K562 (cell line): ENCODE results near the gene ADCY9. TPM values are rescaled to one million over a fixed set of nuclear protein-coding genes. Genes with fewer than 3 reads are reported as not detected.

Experiments
- ATAC-seq: fragments of 200-7000 bp; cut with Tn5 transposase; 3 replicates; pipeline ENCODE4 v1.9.1; 2020; ENCODE audit warnings: moderate library complexity
- BruUV-seq: library from RNA; stranded (reverse); fragments of 400-500 nt; replicated peaks from 2 replicates; lab custom pipeline; 2021; lab: Mats Ljungman, UMichigan
- CTCF ChIA-PET: fragments of 300-600 bp; formaldehyde crosslinking; extraction: SDS; loops from one replicate; lab custom pipeline; 2021; ENCODE audit warnings: low intra/inter-chr PET ratio; lab: Yijun Ruan, JAX
- POLR2A ChIA-PET: fragments of 300-600, 350-650 bp; sonication (Branson Sonifier 250); formaldehyde crosslinking; extraction: SDS; loops from one replicate; lab custom pipeline; 2021; ENCODE audit warnings: antibody characterized with exemption, inconsistent platforms; lab: Yijun Ruan, JAX
- DNase-seq, 4 experiments: peaks; one replicate each; pipeline versions ENCODE4 v3.0.0 to v3.0.0-alpha.2; 2011 to 2018; ENCODE audit warnings: low spot score in 3 of 4, mixed read lengths in 3 of 4; ENCODE audit errors: extremely low read depth in 1 of 4
- FAIRE-seq: peaks from 2 replicates; lab custom pipeline; 2011; peaks lifted over from hg19 to GRCh38; lab: Jason Lieb, UNC
- H2AFZ ChIP-seq: 2 replicates; pipeline ENCODE4 v1.6.0; 2011; ENCODE audit warnings: low read depth, low read length, control low read depth, inconsistent platforms
- H3K27ac ChIP-seq: fragments of 200-600 bp; 3 replicates; pipeline ENCODE4 v1.8.0; 2011; ENCODE audit warnings: low read depth, mild to moderate bottlenecking, control low read depth, inconsistent platforms, low read length, moderate library complexity, mixed read lengths; ENCODE audit errors: extremely low read depth
- H3K27me3 ChIP-seq, 2 experiments: fragments of 300-600 bp in 1 of 2; 2 replicates in 1 of 2; 3 replicates in 1 of 2; pipeline versions ENCODE4 v1.6.0 to v1.8.0; 2011; ENCODE audit warnings: inconsistent platforms in 2 of 2, low read length in 2 of 2, mild to moderate bottlenecking in 1 of 2, mixed read lengths in 1 of 2, moderate library complexity in 1 of 2; ENCODE audit not compliant: control insufficient read depth in 2 of 2, insufficient read depth in 2 of 2
- H3K36me3 ChIP-seq: fragments of 300-600 bp; 3 replicates; pipeline ENCODE4 v1.8.0; 2011; ENCODE audit warnings: mild to moderate bottlenecking, low read length, inconsistent platforms; ENCODE audit not compliant: control insufficient read depth, insufficient read depth
- H3K4me1 ChIP-seq, 2 experiments: fragments of 200-600 bp in 1 of 2; replicated peaks in 1 of 2; 2 replicates in 1 of 2; 3 replicates in 1 of 2; pipeline versions ENCODE4 v1.5.1 to v1.8.0; 2011; ENCODE audit warnings: inconsistent platforms in 2 of 2, low read length in 2 of 2, mild to moderate bottlenecking in 1 of 2, mixed read lengths in 1 of 2, moderate library complexity in 1 of 2; ENCODE audit not compliant: control insufficient read depth in 2 of 2, insufficient read depth in 2 of 2
- H3K4me2 ChIP-seq: 2 replicates; pipeline ENCODE4 v1.6.1; 2011; ENCODE audit warnings: low read length, control low read depth, inconsistent platforms, mixed read lengths; ENCODE audit not compliant: insufficient read depth
- H3K4me3 ChIP-seq: fragments of 200-600 bp; sonication (generic), shearing (Covaris generic); 2 replicates; pipeline ENCODE4 v1.5.1; 2016; ENCODE audit warnings: control low read depth, inconsistent platforms
- H3K79me2 ChIP-seq: fragments of 200-600 bp; 3 replicates; pipeline ENCODE4 v1.8.0; 2011; ENCODE audit warnings: low read length, inconsistent platforms; ENCODE audit not compliant: control insufficient read depth, insufficient read depth
- H3K9ac ChIP-seq, 2 experiments: 2 replicates each; pipeline versions ENCODE4 v1.6.0 to v1.6.1; 2011; ENCODE audit warnings: low read depth in 2 of 2, low read length in 2 of 2, control low read depth in 1 of 2, inconsistent platforms in 1 of 2, mild to moderate bottlenecking in 1 of 2, mixed read lengths in 1 of 2; ENCODE audit not compliant: insufficient read depth in 1 of 2
- H3K9me1 ChIP-seq: one replicate; pipeline ENCODE4 v1.6.0; 2011; ENCODE audit warnings: inconsistent platforms, mild to moderate bottlenecking, low read length, moderate library complexity; ENCODE audit not compliant: control insufficient read depth, insufficient read depth
- H3K9me3 ChIP-seq: replicated peaks from 2 replicates; pipeline ENCODE4 v1.5.1; 2011; ENCODE audit warnings: low read depth, low read length, inconsistent platforms; ENCODE audit not compliant: control insufficient read depth, insufficient read depth
- H4K20me1 ChIP-seq: replicated peaks from 2 replicates; pipeline ENCODE4 v1.6.1; 2011; ENCODE audit warnings: low read length, inconsistent platforms, mixed read lengths; ENCODE audit not compliant: control insufficient read depth, insufficient read depth
- CHD1 ChIP-seq: fragments of 200-600 bp; sonication (generic); IDR thresholded peaks from one replicate; pipeline ENCODE4 v1.6.1; 2012; ENCODE audit warnings: mild to moderate bottlenecking, moderate library complexity, low read length, inconsistent platforms
- CREM ChIP-seq: IDR thresholded peaks from 2 replicates; pipeline ENCODE4 v1.6.1; 2014; ENCODE audit warnings: antibody characterized with exemption, low read depth
- JUND ChIP-seq, 2 experiments: IDR thresholded peaks; 2 replicates in 1 of 2; 3 replicates in 1 of 2; pipeline ENCODE4 v1.6.1; 2011; ENCODE audit warnings: borderline replicate concordance in 2 of 2, low read depth in 2 of 2, low read length in 2 of 2, improper control_type of control experiment in 1 of 2, missing biosample characterization in 1 of 2, missing genetic modification characterization in 1 of 2, missing genetic modification reagents in 1 of 2
- MED1 ChIP-seq: sonication (generic); formaldehyde crosslinking; IDR thresholded peaks from 2 replicates; pipeline ENCODE4 v1.8.1; 2023; ENCODE audit warnings: missing genetic modification reagents, borderline replicate concordance
- RB1 ChIP-seq: fragments of 450-650 bp; IDR thresholded peaks from 2 replicates; pipeline ENCODE4 v1.6.1; 2017; ENCODE audit warnings: low read depth, mild to moderate bottlenecking
- STAG1 ChIP-seq: sonication (generic); formaldehyde crosslinking; IDR thresholded peaks from 2 replicates; pipeline ENCODE4 v1.5.0; 2020; ENCODE audit warnings: missing genetic modification reagents, borderline replicate concordance
- ZNF584 ChIP-seq: fragments of 200-800 bp; sonication (Bioruptor generic); IDR thresholded peaks from 2 replicates; pipeline ENCODE4 v1.6.1; 2016; ENCODE audit warnings: low read depth, mild to moderate bottlenecking, missing genetic modification characterization, missing compliant biosample characterization
- WGBS: fragments of 100-300 bp; shearing (Covaris generic); methylation state at CpG from one replicate; pipeline ENCODE4 v1.1.6; 2016; ENCODE audit warnings: low coverage, mixed read lengths; ENCODE audit not compliant: insufficient coverage; ENCODE audit errors: missing lambda C conversion rate; 5-methylcytosine and 5-hydroxymethylcytosine counted together
- in situ Hi-C: fragments of 300-500 bp; cut with MboI; formaldehyde crosslinking; loops from 4 replicates; pipeline ENCODE4 v1.15.0; 2018; ENCODE audit warnings: inconsistent platforms, mixed read lengths
- intact Hi-C: fragments of 100-400 bp; cut with micrococcal nuclease; formaldehyde crosslinking; loops from 2 replicates; pipeline ENCODE4 v1.14.2; 2022
- polyA plus RNA-seq, 8 experiments: library from polyadenylated mRNA; depleted of rRNA in 4 of 8; stranded (reverse) in 5 of 8; unstranded in 3 of 8; fragments of >200 nt; fragmentation: Nextera tagmentation in 2 of 8; fragmentation: Illumina TruSeq in 1 of 8; extraction: Ambion mirVana in 2 of 8; extraction: Trizol in 1 of 8; gene quantifications; 2 replicates each; pipeline versions ENCODE4 v1.2.1 to v1.2.3, GENCODE V29; 2011 to 2014; ENCODE audit warnings: inconsistent platforms in 1 of 8, missing spikeins in 1 of 8
- total RNA-seq, 7 experiments: library from RNA; depleted of rRNA in 6 of 7; stranded (reverse); fragments of >200 nt in 6 of 7; fragmentation: Illumina TruSeq in 2 of 7; extraction: Trizol in 2 of 7; gene quantifications; 2 replicates each; pipeline versions ENCODE4 v1.2.1 to v1.2.3, GENCODE V29; 2011 to 2021; ENCODE audit warnings: low replicate concordance in 1 of 7

ADCY9 gene
- total and polyA plus RNA-seq, 9 of the 15 experiments (the other 6 are each of a cell fraction or from before 2014, with no cell fraction given), result 0.03 to 0.29 (median 0.17) TPM

- CTCF ChIA-PET, result no interaction called here
- no TSS peak for BruUV-seq
- ATAC-seq, result no peak
- H3K9me3 ChIP-seq, result no peaks in the 10 kb centered on the region
- H4K20me1 ChIP-seq, result 0 out of 2 replicates have a peak, but pooled peaks cover 6% of the 10 kb centered on the region
- no peaks in the 10 kb centered on the region for H3K36me3 ChIP-seq
- POLR2A ChIA-PET, result interaction anchor here (0.9 kb wide), 1 partner anchor 241 kb away, joined by 3 read pairs; no protein-coding TSS in a partner anchor
- no peak overlapping the region for H2AFZ ChIP-seq
- in situ Hi-C loops, result no loop called here
- H3K27ac ChIP-seq, result no peak overlapping the region
- no peaks in the 10 kb centered on the region for H3K79me2 ChIP-seq
- TF ChIP-seq CHD1 (no peak), RB1 (no peak), MED1 (CRISPR knock-in tag) (no peak), ZNF584 (CRISPR knock-in tag) (no peak)
- TF ChIP-seq, all 486 proteins: peak for 0
- DNase-seq (no peak), FAIRE-seq (no peak)
- Histone ChIP-seq H3K4me2 (no peak overlapping the region), H3K4me3 (no peak overlapping the region), H3K9me1 (no peaks in the 10 kb centered on the region), H3K9ac (no peak overlapping the region), H3K4me1 (peaks cover 0 to 4% of the 10 kb centered on the region in 2 experiments; a peak in 3 of 5 replicates), H3K27me3 (peaks cover 55 to 80% of the 10 kb centered on the region in 2 experiments)
- intact Hi-C loops, result no loop called here
- WGBS, result 31% methylated on average over 11 of the region's 11 CpGs
Measured at GRCh38 chr16:4003576-4003975, 112.7 kb downstream of the ADCY9 start.

- Histone ChIP-seq H3K9me1 (no peaks in the 10 kb centered on the region), H3K27ac (no peak overlapping the region), H3K79me2 (no peaks in the 10 kb centered on the region), H3K9me3 (no peaks in the 10 kb centered on the region), H3K36me3 (no peaks in the 10 kb centered on the region), H3K4me2 (no peak overlapping the region), H3K27me3 (peaks cover 55 to 76% of the 10 kb centered on the region in 2 experiments), H3K9ac (no peak overlapping the region), H3K4me3 (no peak overlapping the region), H4K20me1 (0 out of 2 replicates have a peak, but pooled peaks cover 6% of the 10 kb centered on the region), H2AFZ (no peak overlapping the region), H3K4me1 (peaks cover 0 to 4% of the 10 kb centered on the region in 2 experiments; a peak in 3 of 5 replicates)
- WGBS, result 10% methylated on average over 19 of the region's 19 CpGs
- ATAC-seq (no peak), DNase-seq (no peak), FAIRE-seq (no peak)
- TF ChIP-seq STAG1 (CRISPR knock-in tag) (no peak), JUND (IDR thresholded peaks at IDR 0.05; ENCODE audit: borderline replicate concordance, low read depth, low read length) (no peak), JUND (tag; IDR thresholded peaks at IDR 0.05; ENCODE audit: borderline replicate concordance, low read depth, low read length) (no peak), CREM (peak; percentile 32; the same call in 1 of the 2 replicates)
- CTCF ChIA-PET, result no interaction called here
- intact Hi-C loops (no loop called here), in situ Hi-C loops (no loop called here)
- BruUV-seq, result no TSS peak
- POLR2A ChIA-PET, result interaction anchor here (0.5 kb wide), 1 partner anchor 716 kb away, joined by 3 read pairs; no protein-coding TSS in a partner anchor
Measured at GRCh38 chr16:4003166-4003565, 113.1 kb downstream of the ADCY9 start.
